ENCODE measurements around the gene FGFRL1.
"Not testable (repeated sequence)": the region's sequence is repeated elsewhere in the genome, so short reads cannot be mapped to it uniquely, and the experiment has no call there.

The FGFRL1 gene

DNA sequence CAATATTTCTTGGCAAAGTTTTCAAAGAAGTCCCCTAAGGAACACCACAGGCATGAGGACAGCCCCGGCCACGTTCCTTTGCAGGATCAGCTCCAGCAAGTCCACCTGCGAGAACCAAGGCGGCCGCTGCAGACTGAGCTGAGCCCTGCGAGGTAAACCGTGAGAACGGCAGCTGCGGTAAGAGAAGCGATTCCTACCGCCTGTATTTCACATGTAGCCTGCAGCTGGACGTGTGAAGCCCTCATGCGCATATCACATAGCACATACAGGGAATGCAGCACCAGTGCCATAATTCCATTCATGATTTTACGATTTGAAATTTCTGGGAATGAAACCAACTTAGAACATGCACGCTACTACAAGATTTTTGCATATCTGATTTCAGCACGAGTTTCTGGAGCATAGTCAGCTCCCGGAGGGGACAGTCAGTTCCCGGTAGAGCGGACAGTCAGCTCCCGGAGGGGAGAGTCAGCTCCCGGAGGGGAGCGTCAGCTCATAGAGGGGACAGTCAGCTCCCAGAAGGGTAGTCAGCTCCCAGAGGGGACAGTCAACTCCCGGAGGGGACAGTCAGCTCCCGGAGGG, 41.7 kb downstream of the FGFRL1 start:
- no peak for DNase-seq (ENCODE audit: low read depth)

DNA sequence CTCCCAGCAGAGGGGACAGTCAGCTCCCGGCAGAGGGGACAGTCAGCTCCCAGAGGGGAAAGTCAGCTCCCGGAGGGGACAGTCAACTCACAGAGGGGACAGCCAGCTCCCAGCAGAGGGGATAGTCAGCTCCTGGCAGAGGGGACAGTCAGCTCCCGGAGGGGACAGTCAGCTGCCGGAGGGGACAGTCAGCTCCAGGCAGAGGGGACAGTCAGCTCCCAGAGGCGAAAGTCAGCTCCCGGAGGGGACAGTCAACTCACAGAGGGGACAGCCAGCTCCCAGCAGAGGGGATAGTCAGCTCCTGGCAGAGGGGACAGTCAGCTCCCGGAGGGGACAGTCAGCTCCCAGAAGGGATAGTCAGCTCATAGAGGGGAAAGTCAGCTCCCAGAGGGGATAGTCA, 42.5 kb downstream of the FGFRL1 start:
- DNase-seq (ENCODE audit: low read depth) = not testable (repeated sequence)

DNA sequence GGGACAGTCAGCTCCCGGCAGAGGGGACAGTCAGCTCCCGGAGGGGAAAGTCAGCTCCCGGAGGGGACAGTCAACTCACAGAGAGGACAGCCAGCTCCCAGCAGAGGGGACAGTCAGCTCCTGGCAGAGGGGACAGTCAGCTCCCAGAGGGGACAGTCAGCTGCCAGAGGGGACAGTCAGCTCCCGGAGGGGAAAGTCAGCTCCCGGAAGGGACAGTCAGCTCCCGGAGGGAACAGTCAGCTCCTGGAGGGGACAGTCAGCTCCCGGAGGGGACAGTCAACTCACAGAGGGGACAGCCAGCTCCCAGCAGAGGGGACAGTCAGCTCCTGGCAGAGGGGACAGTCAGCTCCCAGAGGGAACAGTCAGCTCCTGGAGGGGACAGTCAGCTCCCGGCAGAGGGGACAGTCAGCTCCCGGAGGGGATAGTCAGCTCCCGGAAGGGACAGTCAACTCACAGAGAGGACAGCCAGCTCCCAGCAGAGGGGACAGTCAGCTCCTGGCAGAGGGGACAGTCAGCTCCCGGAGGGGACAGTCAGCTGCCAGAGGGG, 43.3 kb downstream of the FGFRL1 start:
- not testable (repeated sequence) for DNase-seq (ENCODE audit: low read depth)

DNA sequence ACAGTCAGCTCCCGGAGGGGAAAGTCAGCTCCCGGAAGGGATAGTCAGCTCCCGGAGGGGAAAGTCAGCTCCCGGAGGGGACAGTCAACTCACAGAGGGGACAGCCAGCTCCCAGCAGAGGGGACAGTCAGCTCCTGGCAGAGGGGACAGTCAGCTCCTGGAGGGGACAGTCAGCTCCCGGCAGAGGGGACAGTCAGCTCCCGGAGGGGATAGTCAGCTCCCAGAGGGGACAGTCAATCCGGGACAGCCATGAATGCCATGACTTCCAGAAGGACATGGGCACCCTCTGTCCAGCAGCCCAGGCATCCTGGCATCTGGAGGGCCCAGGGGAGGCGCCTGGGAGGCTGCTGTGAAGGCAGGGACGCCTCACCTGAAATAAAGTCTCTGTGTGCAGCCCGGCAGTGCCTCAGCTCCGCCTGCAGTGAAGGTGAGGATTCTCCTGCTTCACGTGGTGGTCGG, 43.8 kb downstream of the FGFRL1 start:
- DNase-seq (ENCODE audit: low read depth) = not testable (repeated sequence)

DNA sequence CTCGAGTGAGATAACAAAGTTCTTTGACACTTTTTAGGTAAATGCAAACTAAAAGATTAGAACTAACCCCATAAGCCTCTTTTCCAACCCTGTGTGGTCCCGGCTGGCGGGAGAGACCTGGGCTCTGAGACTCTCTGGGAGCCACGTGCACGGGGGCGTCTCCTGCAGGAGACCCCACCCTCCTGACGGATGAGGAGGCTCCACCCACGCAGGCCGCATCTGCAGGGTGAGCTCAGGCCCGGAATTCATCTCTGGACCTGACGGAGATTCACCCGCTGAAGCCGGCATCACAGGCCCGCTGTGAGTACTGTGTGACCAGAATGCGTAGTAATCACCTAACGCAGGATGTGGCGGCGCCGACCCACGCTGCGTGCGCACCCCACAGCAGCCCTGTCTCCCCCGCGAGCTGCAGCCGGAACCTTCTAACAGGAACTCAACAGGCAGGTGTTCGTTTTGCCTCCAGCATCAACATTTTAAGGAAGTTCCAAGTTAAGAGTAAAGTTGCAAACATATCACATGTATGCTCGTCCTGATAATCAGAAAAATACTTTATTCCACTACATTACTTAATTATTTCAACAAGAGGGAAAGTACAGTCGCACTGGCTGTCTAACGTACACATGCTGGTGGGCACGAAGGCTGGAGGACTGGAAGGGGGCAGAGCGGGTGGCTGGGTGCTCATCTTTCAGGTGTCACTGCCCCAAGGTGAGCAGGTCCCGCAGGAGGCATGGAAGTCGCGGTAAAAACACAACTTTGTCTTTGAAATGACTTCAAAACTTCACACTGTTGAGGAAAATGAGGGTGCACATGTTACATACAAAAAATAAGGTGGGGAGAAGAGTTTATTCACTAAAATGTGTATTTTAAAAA, 44.5 kb downstream of the FGFRL1 start:
- peak; percentile 67 for DNase-seq (ENCODE audit: low read depth)

DNA sequence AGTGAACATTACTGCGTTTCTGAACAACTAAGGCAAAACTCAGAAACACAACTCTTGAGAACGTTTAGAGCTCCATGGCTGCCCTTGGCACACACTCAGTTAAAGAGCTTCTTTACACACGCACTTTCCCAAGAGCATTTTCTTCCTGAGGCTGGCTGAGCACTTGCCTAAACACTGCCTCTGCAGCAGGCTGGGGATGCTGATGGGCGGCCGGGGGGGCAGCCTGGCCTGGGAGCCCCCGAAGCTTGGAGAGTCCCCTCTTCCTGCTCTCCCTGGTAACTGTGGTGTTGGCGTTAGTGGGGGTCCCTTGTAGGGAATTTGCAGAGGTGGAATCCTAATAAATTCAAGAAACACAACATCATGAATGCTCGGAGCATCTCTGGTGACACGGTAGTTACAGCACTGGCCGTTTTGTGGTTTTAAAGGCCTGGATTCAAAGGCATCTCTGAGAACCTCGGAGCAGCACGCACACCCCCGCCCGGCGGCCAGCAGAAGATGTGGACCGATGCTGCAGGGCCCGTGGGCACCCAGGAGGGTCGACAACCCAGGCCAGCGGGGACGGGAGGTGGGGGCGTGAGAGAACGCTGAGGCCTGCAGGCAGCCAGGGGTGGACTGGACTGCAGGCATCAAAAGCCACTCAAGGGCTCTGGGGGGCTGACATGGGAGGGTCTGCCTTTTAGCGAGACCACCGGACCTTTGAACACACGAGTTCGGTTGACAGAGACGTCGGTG, 45.4 kb downstream of the FGFRL1 start:
- no peak for DNase-seq (ENCODE audit: low read depth)

DNA sequence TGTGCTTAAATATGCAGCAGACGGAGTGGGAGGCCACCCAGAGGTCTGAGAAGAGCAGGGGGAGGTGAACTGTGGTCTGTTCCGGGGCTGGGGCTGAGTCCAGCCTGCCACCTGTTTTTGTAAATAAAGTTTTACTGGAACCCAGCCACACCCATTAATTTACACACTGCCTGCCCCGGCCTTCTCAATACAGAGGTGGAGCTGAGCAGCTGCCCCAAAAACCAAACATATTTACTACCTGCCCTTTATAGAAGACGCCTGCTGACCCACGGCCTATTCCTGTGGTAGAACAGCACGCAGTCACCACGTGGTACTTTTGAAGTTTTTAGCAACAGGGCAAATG, 45.9 kb downstream of the FGFRL1 start:
- no peak for DNase-seq (ENCODE audit: low read depth)

DNA sequence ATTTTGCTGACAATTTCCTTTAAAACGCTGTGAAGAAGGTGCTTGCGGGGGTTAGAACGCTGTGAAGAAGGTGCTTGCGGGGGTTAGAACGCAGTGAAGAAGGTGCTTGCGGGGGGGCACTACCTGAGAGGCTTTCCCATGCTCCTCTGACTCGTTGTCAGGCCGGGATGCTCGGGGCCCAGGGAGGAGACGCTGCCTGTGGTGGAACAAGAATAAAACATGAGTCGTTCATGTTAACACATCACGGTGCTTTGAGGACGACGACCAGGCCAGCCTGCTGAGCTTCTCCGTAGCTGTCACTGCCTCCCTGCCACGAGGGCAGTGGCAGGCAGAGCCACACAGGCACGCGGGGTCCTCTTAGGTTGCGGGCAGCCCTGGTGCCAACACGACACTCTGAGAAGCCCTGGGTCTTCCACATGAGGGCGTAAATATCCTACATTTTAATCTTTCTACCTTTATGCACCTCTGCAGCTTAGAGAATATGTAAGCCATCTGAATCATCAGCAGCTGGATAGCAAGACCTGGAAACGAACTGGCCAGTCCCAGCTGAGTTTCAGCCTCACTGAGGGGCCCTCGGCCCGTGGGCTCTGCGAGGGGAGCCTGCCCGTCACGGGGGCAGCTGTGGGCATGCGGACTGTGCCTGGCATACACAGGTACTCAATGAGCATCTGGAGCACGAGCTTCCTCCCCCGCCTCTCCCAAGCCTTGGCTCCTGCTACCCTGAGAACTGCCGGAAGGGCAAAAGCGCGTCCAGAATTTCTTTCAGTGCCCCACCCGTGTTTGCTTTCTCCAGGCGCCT, 47.0 kb downstream of the FGFRL1 start:
- no peak for DNase-seq (ENCODE audit: low read depth)

DNA sequence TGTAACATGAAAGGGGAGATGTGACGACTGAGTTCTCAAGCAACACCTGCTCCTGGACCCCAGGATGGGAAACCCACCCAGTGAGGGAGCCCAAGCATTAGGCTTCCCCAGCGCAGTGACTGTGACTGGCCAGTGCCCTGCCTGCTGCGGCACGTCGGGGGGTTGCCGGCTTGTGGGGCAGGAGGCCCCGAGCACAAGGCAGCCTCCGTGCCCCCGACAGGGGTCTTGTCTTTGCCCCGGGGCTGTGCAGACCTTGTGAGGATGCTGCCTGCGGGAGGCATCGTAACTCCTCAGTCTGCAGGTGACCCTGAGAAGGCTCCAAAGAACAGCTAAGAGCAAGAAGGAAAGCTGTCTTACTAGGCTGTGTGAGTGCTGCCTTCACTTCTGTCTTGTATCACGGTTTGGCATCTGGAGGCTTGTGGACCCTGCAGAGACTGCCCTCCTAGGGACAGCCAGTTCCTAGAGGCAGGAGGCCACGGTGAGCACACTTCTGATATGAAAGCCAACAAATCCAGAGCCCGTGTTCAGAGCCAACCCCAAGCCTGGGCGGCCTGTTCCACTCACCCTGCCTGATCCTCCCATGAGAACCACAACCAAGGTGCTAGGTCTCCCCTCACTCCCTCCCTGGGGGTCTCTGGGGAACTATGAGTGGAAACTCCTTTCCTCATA, 47.7 kb downstream of the FGFRL1 start:
- no peak for DNase-seq (ENCODE audit: low read depth)

DNA sequence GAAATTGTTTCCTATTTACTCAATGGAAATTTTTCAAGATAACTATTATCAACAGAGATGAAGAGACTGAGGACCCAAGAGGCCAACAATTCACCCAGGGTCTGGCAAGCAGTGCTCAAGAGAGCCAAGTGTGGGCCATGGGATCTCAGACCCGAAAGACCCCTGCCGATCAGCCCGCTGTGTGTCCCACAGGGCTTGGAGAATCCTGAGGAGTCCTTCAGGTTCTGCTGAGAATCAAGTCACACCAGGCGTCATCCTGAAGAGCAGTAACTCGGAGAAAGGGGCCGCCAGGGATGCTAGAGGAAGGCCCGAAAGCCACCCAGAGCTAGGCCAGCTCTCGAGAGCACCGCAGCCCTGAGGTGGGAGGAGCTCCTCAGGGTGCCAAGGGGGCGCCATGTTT, 48.7 kb downstream of the FGFRL1 start:
- DNase-seq (ENCODE audit: low read depth) = no peak

DNA sequence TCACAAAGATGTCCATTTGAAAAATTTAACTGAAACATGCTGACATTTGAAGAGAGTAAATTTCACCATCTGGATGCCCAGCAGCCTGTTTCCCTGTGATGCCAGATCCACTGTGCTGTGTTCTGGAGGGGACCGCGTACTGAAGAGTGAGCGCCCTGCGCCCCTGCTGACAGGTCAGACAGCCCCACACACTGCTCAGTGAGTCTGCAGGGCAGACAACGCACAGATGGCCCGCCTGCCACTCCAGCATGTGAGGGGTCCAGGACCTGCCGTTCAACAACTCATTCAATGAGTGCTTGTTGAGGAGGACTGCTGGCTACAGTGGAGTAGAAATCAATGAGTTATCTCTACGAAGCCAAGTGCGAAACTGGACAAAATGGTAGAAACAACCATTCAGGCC, 49.2 kb downstream of the FGFRL1 start:
- DNase-seq (ENCODE audit: low read depth) = no peak

DNA sequence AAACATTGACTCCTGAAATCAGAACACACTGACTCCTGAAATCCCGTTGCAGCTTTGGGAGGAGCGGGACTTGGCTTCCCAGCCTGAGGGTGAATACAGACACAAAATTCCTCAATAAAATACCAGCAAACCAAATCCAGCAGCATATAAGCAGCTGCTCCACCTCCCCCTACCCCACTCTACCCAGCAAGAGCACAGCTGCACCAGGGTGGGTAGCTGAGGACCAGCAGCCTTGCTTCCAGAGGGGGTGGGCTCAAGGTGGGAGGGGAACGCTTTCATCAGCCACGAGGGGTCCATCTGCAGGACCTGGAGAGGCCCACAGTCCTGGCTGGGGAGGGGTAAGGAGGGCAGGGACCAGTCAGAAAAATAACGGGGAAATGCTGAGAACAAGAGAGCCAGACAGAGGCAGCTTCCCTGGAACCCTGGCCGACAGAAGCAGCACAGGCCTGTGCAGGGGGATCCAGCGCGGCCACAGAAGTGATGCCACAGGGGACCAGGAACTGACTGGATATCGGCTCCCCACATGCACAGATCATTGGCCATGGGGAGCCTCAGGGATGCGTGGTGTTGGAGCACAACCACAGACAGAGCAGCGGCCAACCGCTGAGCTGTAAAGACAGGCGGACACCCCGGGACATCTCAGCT, 49.8 kb downstream of the FGFRL1 start:
- no peak for DNase-seq (ENCODE audit: low read depth)

DNA sequence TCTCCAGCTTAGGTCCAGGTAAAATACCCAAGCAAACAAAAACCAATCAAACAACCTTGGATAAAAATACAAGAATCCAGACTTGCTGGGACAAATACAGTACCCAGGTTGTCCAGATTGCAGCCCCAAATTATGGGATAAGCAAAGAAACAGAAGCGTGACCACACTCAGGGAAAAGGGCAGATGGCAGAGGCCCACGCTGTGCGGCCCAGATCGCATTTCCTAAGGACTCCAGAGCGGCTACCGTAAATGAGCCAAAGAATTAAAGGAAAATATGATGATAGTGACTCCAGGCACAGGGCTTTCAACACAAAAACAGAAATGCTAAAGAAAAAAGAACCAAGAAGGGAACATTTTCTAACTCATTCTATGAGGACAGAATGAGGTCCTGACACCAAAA, 50.3 kb downstream of the FGFRL1 start:
- DNase-seq (ENCODE audit: low read depth) = no peak

DNA sequence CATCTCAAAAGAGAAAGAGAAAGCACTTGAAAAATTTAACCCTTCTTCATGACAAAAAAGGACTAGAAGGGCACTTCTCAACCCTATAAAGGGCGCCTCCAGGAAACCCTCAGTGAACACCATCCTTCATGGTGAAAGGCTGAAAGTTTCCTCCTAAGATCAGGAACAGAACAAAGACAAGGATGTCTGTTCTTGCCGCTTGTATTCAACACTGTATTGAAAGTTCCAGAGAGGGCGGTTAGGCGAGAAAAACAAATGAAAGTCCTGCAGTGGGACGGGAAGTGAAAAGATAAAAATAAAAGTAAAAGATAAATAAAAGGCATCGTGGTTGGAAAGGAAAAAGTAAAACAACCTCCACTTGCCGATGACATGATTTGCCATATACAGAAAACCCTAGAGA, 51.0 kb downstream of the FGFRL1 start:
- no peak for DNase-seq (ENCODE audit: low read depth)

DNA sequence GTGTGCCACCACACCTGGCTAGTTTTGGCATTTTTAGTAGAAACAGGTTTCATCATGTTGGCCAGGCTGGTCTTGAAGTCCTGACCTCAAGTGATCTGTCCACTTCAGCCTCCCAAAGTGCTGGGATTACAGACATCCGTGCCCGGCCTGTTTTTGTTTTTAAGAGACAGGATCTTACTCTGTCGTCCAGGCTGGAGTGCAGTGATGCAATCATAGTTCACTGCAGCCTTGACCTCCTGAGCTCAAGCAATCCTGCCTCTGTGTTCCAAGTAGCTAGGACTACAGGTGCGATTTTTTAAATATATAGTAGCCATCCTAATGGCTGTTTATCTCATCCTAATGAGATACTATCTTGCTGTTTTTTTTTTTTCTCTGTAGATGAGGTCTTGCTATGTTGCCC, 54.3 kb downstream of the FGFRL1 start:
- DNase-seq (ENCODE audit: low read depth) = no peak

DNA sequence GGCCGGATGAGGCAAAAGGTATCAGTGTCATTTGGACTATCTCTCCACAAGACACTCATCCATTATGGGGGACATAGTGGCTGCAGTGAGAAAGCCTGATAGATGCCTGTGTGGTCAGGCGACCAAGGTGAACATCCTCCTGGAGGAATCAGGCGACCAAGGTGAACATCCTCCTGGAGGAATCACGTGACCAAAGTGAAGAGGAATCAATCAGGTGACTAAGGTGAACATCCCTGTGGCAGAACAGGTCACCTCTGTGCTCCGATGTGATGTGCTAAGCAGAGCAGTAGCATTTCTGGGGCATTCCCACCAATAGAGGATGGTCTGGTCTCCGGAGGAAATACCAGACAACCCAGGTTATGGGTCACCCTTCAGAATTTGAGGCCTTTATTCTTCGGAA, 58.0 kb downstream of the FGFRL1 start:
- no peak for DNase-seq (ENCODE audit: low read depth)

DNA sequence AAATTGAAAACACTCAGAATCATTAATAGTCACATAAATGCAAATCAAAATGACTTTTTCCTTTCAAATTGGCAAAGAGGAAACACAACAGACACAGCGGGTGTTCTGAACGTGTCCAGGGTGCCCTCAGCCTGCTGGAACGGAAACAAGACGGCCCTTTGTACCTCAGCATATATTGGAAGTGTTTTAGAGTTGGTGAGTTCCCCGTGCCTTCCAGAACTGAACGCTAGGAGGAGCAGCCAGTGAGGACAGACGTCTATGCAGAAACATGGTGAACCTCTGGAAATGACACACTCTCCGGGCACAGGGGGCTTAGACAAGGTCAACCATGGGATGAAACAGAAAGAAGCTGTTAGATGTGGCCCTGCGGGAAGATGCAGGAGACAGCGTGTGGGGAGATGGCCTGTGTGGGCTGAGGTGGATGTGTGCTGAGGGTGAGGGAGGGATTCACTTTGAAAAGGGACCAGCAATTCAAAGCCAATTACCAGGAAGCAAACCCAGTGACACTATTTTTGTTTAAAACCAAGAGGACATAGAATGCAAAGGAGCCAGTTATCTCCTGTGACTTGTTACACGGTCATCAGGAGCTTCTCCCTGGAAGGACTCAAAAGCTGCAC, 61.5 kb downstream of the FGFRL1 start:
- peak; percentile 12 for DNase-seq (ENCODE audit: low read depth)

DNA sequence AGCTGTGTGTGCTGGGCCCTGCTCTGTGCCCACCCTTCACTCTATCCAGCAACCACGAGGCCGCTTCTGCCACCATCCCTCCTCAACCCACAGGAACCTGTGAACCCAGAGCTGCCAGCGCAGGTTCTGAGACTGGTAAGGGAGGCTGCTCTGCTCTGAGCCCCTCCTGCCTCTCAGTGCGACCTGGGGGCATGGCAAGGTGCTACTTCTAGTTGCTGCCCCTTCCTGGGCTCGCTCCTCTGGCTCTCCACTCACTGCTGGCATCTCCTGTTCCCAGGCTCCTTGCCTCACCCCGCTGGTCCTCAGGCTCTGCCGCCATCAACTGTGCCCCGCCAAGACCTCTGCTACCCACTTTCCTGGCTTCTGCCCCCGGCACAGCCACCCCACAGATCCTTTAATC, 62.7 kb downstream of the FGFRL1 start:
- no peak for DNase-seq (ENCODE audit: low read depth)

DNA sequence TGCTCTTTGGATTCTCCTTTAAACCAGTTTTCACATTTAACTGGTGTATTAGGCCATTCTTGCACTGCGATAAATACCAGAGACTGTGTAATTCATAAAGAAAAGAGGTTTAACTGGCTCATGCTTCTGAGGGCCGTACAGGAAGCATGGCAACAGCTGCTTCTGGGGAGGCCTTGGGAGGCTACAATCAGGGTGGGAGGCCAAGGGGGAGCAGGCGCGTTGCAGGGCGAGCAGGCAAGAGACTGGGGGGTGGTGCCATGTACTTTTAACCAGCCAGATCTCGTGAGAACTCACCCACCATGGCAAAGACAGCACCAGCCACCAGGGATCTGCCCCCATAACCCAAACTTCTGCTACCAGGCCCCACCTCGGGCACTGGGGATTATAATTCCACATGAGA, 63.8 kb downstream of the FGFRL1 start:
- no peak for DNase-seq (ENCODE audit: low read depth)

All from T-helper 22 cell (primary cell).